OCI-LY7 (cell line): ENCODE results near the gene PCBP3. TPM values are rescaled to one million over a fixed set of nuclear protein-coding genes. Genes with fewer than 3 reads are reported as not detected.

Experiments
- BruUV-seq: library from RNA; stranded (reverse); fragments of 400-500 nt; replicated peaks from 2 replicates; lab custom pipeline; 2021; lab: Mats Ljungman, UMichigan
- CTCF ChIA-PET: fragments of 300-600 bp; sonication (Branson Sonifier 250); formaldehyde crosslinking; loops from one replicate; lab custom pipeline; 2022; ENCODE audit warnings: antibody characterized with exemption; ENCODE audit not compliant: unreplicated experiment; lab: Charles Lee
- POLR2A ChIA-PET: fragments of 300-600 bp; sonication (Branson Sonifier 250); formaldehyde crosslinking; loops from one replicate; lab custom pipeline; 2022; ENCODE audit warnings: antibody characterized with exemption; lab: Charles Lee
- DNase-seq: peaks from one replicate; pipeline ENCODE4 v3.0.0-alpha.2; 2015; ENCODE audit warnings: low spot score
- H2AFZ ChIP-seq: fragments of 200-600 bp; sonication (generic), shearing (Covaris generic); 2 replicates; pipeline ENCODE4 v1.6.1; 2014; ENCODE audit warnings: mild to moderate bottlenecking, antibody characterized with exemption, low read length, moderate library complexity
- H3K27ac ChIP-seq: fragments of 200-600 bp; sonication (generic); 2 replicates; pipeline ENCODE4 v1.5.1; 2014; ENCODE audit warnings: mixed run types, low read depth, mild to moderate bottlenecking, moderate library complexity, low read length, inconsistent platforms; ENCODE audit not compliant: poor library complexity, severe bottlenecking
- H3K36me3 ChIP-seq: fragments of 200-600 bp; sonication (generic); 2 replicates; pipeline ENCODE4 v1.6.1; 2014; ENCODE audit warnings: mild to moderate bottlenecking, antibody characterized with exemption, low read length, moderate library complexity, mixed read lengths; ENCODE audit not compliant: insufficient read depth
- H3K4me1 ChIP-seq: fragments of 200-600 bp; sonication (generic); 2 replicates; pipeline ENCODE4 v1.5.1; 2014; ENCODE audit warnings: mild to moderate bottlenecking, low read length; ENCODE audit not compliant: insufficient read depth, poor library complexity, severe bottlenecking
- H3K4me2 ChIP-seq: fragments of 200-600 bp; sonication (generic); 2 replicates; pipeline ENCODE4 v1.6.1; 2014; ENCODE audit warnings: mild to moderate bottlenecking, low read length
- H3K4me3 ChIP-seq: fragments of 200-600 bp; sonication (generic); 2 replicates; pipeline ENCODE4 v1.5.1; 2014; ENCODE audit warnings: mild to moderate bottlenecking, low read depth, low read length; ENCODE audit not compliant: poor library complexity, severe bottlenecking
- H3K79me2 ChIP-seq: fragments of 200-600 bp; sonication (generic); 2 replicates; pipeline ENCODE4 v1.6.1; 2016; ENCODE audit warnings: low read depth, mild to moderate bottlenecking, low read length, moderate library complexity, mixed read lengths; ENCODE audit not compliant: insufficient read depth
- H3K9me2 ChIP-seq: fragments of 200-600 bp; sonication (generic); 2 replicates; pipeline ENCODE4 v1.6.1; 2016; ENCODE audit warnings: mild to moderate bottlenecking, low read length, mixed read lengths; ENCODE audit not compliant: insufficient read depth
- H3K9me3 ChIP-seq: fragments of 200-600 bp; sonication (generic); 2 replicates; pipeline ENCODE4 v1.6.1; 2014; ENCODE audit warnings: mild to moderate bottlenecking, mixed run types, low read length, mixed read lengths
- H4K20me1 ChIP-seq: fragments of 200-600 bp; sonication (generic); 2 replicates; pipeline ENCODE4 v1.6.1; 2014; ENCODE audit warnings: mild to moderate bottlenecking, antibody characterized with exemption, low read length, moderate library complexity, mixed read lengths; ENCODE audit not compliant: insufficient read depth
- CTCF ChIP-seq: fragments of 200-600 bp; sonication (generic); conservative IDR thresholded peaks from 2 replicates; pipeline ENCODE4 v1.5.1; 2014; ENCODE audit warnings: mild to moderate bottlenecking, antibody characterized with exemption, low read length, moderate library complexity, mixed read lengths
- EZH2phosphoT487 ChIP-seq: fragments of 200-600 bp; sonication (generic); IDR thresholded peaks from 2 replicates; pipeline ENCODE4 v1.6.1; 2018; ENCODE audit warnings: low read depth, borderline replicate concordance, mild to moderate bottlenecking, mixed run types, antibody characterized with exemption, low read length, moderate library complexity, mixed read lengths
- intact Hi-C: fragments of 100-400 bp; cut with micrococcal nuclease; formaldehyde crosslinking; loops from one replicate; pipeline ENCODE4 v1.10.0; 2022; ENCODE audit not compliant: unreplicated experiment
- total RNA-seq, 2 experiments: library from RNA; depleted of rRNA in 1 of 2; stranded (reverse); fragments of >200 nt in 1 of 2; shearing (Covaris generic) in 1 of 2; gene quantifications; 2 replicates each; pipeline ENCODE4 v1.2.3, GENCODE V29; 2014 to 2022

The PCBP3 gene
- total RNA-seq, 2 experiments from 2014 or later = 0.61 TPM; not detected in 1

- no peak for DNase-seq
Measured at GRCh38 chr21:45852886-45853400, 209.4 kb downstream of the PCBP3 start.

GRCh38 chr21:45853703-45854342, 210.3 kb downstream of the PCBP3 start:
- POLR2A ChIA-PET = no interaction called here

More at GRCh38 chr21:45852886-45853400, 209.4 kb downstream of the PCBP3 start:
- no peaks in the 10 kb centered on the region for H3K36me3 ChIP-seq
- H3K9me3 ChIP-seq = no peaks in the 10 kb centered on the region
- H3K4me2 ChIP-seq = no peak overlapping the region
- H2AFZ ChIP-seq = no peak overlapping the region
- no peak overlapping the region for H3K27ac ChIP-seq
- H4K20me1 ChIP-seq = no peaks in the 10 kb centered on the region
- intact Hi-C loops = no loop called here
- no peaks in the 10 kb centered on the region for H3K79me2 ChIP-seq
- no peaks in the 10 kb centered on the region for H3K9me2 ChIP-seq
- POLR2A ChIA-PET = no interaction called here
- no peak overlapping the region for H3K4me3 ChIP-seq
- no TSS peak for BruUV-seq
- H3K4me1 ChIP-seq = no peaks in the 10 kb centered on the region
- CTCF ChIA-PET = no interaction called here
- no peak for TF ChIP-seq EZH2phosphoT487
- no peak for TF ChIP-seq CTCF

More at GRCh38 chr21:45853703-45854342, 210.3 kb downstream of the PCBP3 start:
- H4K20me1 ChIP-seq = no peaks in the 10 kb centered on the region
- no peak overlapping the region for H3K27ac ChIP-seq
- H3K9me2 ChIP-seq = no peaks in the 10 kb centered on the region
- H3K4me2 ChIP-seq = no peak overlapping the region
- H3K36me3 ChIP-seq = no peaks in the 10 kb centered on the region
- intact Hi-C loops = no loop called here
- H3K9me3 ChIP-seq = no peaks in the 10 kb centered on the region
- H3K4me1 ChIP-seq = no peaks in the 10 kb centered on the region
- H2AFZ ChIP-seq = no peak overlapping the region
- H3K4me3 ChIP-seq = no peak overlapping the region
- no TSS peak for BruUV-seq
- H3K79me2 ChIP-seq = no peaks in the 10 kb centered on the region
- CTCF ChIA-PET = no interaction called here
- no peak for DNase-seq
- TF ChIP-seq CTCF (no peak), EZH2phosphoT487 (no peak)
